Measurements from ENCODE around the gene RSF1.
"Not testable (repeated sequence)": the region's sequence is repeated elsewhere in the genome, so short reads cannot be mapped to it uniquely, and the experiment has no call there.

RSF1 gene
- total RNA-seq, result 99.4 to 123 reads per million in 2 donors

GRCh38 chr11:77820565-77821348, at the start of gene RSF1, which contains the start of gene AAMDC:
Gene RSF1, minus strand, starts transcription at chr11:77820722. Its CDS starts 8 bp downstream, at chr11:77820714.
Gene AAMDC, plus strand, starts transcription at chr11:77821144. Its CDS starts 21,353 bp downstream, at chr11:77842497.
- DNase-seq, result peak; percentile 95 to 99 (median 96)

GRCh38 chr11:77868744-77869143, 48.2 kb upstream of the RSF1 start:
- no peak for DNase-seq

- no peak for DNase-seq
Observed at GRCh38 chr11:77866336-77866735, 45.8 kb upstream of the RSF1 start.

GRCh38 chr11:77865805-77866204, 45.3 kb upstream of the RSF1 start:
- DNase-seq, result no peak

- DNase-seq, result not testable (repeated sequence)
Observed at GRCh38 chr11:77861444-77861843, 40.9 kb upstream of the RSF1 start.

GRCh38 chr11:77857906-77858457, 37.5 kb upstream of the RSF1 start:
- DNase-seq, result not testable (repeated sequence)

- DNase-seq, result no peak
Observed at GRCh38 chr11:77854838-77855237, 34.3 kb upstream of the RSF1 start.

- no peak for DNase-seq
Observed at GRCh38 chr11:77851503-77851902, 31.0 kb upstream of the RSF1 start.

GRCh38 chr11:77843700-77844099, 23.2 kb upstream of the RSF1 start:
- DNase-seq, result not testable (repeated sequence)

GRCh38 chr11:77842441-77843121, 22.1 kb upstream of the RSF1 start:
- no peak for DNase-seq

GRCh38 chr11:77833302-77833701, 12.8 kb upstream of the RSF1 start:
- peak in 1 of 5 experiments; percentile 27 for DNase-seq

GRCh38 chr11:77828926-77829325, 8.4 kb upstream of the RSF1 start:
- DNase-seq, result no peak

- DNase-seq, result no peak
Observed at GRCh38 chr11:77823775-77824174, 3.3 kb upstream of the RSF1 start.

GRCh38 chr11:77822126-77822525, 1.6 kb upstream of the RSF1 start:
- not testable (repeated sequence) for DNase-seq

- DNase-seq, result peak in 2 of 5 experiments; percentile 6 to 13
Observed at GRCh38 chr11:77821349-77821851, 878 bp upstream of the RSF1 start.

GRCh38 chr11:77819921-77820564, 479 bp downstream of the RSF1 start:
- DNase-seq, result peak in 3 of 5 experiments; percentile 17 to 39 (median 29)

- peak; percentile 61 to 93 (median 77) for DNase-seq
Observed at GRCh38 chr11:77819411-77819920, 1.1 kb downstream of the RSF1 start.

- no peak for DNase-seq
Observed at GRCh38 chr11:77815459-77815858, 5.1 kb downstream of the RSF1 start.

GRCh38 chr11:77814848-77815247, 5.7 kb downstream of the RSF1 start:
- no peak for DNase-seq

- DNase-seq, result no peak
Observed at GRCh38 chr11:77813256-77813655, 7.3 kb downstream of the RSF1 start.

GRCh38 chr11:77806993-77807392, 13.5 kb downstream of the RSF1 start:
- DNase-seq, result no peak

- no peak for DNase-seq
Observed at GRCh38 chr11:77806415-77806814, 14.1 kb downstream of the RSF1 start.

GRCh38 chr11:77801477-77801876, 19.0 kb downstream of the RSF1 start:
- no peak for DNase-seq

Measured in T-helper 2 cell (primary cell).